ENCODE measurements around the gene NOC4L. TPM values are rescaled to one million over a fixed set of nuclear protein-coding genes. Genes with fewer than 3 reads are reported as not detected.

The NOC4L gene
- polyA plus RNA-seq, 1 experiment = 8.1 TPM

DNA sequence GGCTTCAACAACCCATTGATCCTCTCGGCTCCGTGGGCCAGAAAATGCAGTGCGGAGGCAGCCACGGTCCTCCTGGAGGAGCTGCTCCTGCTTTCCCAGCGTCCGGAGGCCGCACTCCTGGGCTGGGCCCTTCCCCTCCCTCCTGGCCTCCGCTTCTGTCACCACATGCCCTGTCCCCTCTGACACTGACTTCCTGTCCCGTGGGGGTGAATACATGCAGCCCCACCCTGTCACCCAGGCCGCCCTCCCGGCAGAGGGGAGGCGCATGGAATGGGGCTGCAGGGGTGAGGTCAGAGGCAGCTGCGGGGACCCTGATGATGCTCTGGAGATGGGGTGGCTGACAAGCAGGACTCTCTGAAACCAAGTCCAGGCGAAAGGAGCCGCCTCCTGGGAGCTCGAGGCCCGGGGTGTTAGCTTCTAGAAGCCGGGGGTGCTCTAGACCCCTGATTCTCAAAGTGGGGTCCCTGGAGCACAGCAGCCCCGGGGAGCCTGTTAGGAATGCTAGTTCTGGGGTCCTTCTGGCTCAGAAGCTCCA, 32.2 kb downstream of the NOC4L start:
- Histone ChIP-seq H3K27me3 (ENCODE audit: control insufficient read depth, insufficient read depth, low read length) (peaks cover 33% of the 10 kb centered on the region), H3K36me3 (ENCODE audit: control insufficient read depth, insufficient read depth, low read length) (no peaks in the 10 kb centered on the region), H3K4me3 (ENCODE audit: low read depth, low read length) (no peak overlapping the region)
- ChIA-PET POLR2A (no interaction called here), CTCF (interaction anchor here (1.4 kb wide), 1 partner anchor 23 kb away, joined by 4 read pairs; no protein-coding TSS in a partner anchor)
- no peak for DNase-seq (ENCODE audit: low read depth)
- TF ChIP-seq, protein P1, sequence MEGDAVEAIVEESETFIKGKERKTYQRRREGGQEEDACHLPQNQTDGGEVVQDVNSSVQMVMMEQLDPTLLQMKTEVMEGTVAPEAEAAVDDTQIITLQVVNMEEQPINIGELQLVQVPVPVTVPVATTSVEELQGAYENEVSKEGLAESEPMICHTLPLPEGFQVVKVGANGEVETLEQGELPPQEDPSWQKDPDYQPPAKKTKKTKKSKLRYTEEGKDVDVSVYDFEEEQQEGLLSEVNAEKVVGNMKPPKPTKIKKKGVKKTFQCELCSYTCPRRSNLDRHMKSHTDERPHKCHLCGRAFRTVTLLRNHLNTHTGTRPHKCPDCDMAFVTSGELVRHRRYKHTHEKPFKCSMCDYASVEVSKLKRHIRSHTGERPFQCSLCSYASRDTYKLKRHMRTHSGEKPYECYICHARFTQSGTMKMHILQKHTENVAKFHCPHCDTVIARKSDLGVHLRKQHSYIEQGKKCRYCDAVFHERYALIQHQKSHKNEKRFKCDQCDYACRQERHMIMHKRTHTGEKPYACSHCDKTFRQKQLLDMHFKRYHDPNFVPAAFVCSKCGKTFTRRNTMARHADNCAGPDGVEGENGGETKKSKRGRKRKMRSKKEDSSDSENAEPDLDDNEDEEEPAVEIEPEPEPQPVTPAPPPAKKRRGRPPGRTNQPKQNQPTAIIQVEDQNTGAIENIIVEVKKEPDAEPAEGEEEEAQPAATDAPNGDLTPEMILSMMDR (IDR thresholded peaks at IDR 0.05; ENCODE audit: insufficient read depth, low read depth, low read length) = no peak

DNA sequence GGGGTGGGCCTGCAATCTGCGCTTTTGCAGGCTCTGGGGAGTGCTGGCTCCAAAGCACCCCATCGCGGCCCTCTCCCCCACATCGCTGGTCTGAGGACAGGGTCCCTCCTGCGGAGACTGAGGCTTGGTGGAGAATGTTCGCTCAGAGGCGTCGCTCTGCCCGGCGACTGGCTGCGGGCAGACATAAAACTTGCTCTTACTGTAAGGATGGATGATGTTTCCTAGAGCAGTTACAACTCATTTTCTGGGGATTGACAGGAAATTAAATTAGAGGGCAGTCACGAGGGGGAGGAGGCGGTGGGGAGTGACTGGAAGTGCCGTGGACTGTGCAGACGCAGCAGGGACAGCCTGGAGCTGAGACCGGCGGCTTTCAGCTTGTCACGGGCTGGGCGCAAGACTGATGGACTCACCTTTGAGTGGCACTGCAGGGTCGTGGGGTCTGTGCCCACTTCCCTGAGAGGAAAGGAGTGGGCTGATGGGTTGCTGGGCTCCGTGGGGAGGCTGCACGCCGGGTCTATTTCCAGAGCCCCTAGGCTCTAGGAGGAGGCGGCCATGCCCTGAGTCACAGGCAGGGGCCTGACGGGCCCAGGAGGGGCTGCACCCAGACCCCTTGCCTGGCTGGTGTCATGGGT, 32.8 kb downstream of the NOC4L start:
- POLR2A ChIA-PET = no interaction called here
- CTCF ChIA-PET = interaction anchor here (1.4 kb wide), 1 partner anchor 23 kb away, joined by 4 read pairs; no protein-coding TSS in a partner anchor

DNA sequence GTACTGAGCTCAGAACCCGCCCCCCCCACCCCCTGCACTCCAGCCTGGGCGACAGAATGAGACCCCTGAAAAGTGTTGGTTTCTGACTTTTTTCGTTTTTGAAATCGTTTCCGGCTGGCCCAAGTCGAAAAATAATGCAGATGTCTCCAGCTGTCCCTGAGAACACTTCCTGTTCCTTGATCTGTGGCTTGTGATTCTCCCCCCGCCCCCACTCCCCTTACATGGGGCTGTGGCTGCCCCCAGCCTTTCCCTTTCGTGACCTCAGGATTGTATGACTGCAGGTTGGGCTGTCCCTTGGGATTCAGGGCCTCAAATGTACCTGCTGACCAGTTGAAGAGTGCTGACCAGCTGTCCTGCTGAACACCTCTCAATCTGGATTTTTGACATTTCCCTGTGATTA, 34.1 kb downstream of the NOC4L start:
- TF ChIP-seq, protein P1 (IDR thresholded peaks at IDR 0.05; ENCODE audit: insufficient read depth, low read depth, low read length) = no peak
- H3K4me3 ChIP-seq (ENCODE audit: low read depth, low read length) = no peak overlapping the region
- no peaks in the 10 kb centered on the region for H3K36me3 ChIP-seq (ENCODE audit: control insufficient read depth, insufficient read depth, low read length)
- H3K27me3 ChIP-seq (ENCODE audit: control insufficient read depth, insufficient read depth, low read length) = peaks cover 28% of the 10 kb centered on the region
- DNase-seq (ENCODE audit: low read depth) = no peak
- POLR2A ChIA-PET = no interaction called here
- CTCF ChIA-PET = interaction anchor here (1.0 to 1.2 kb wide), 2 partner anchors 15 to 383 kb away, joined by 3 read pairs; no protein-coding TSS in a partner anchor

More for the DNA sequence above, 32.8 kb downstream of the NOC4L start:
- no peaks in the 10 kb centered on the region for H3K36me3 ChIP-seq (ENCODE audit: control insufficient read depth, insufficient read depth, low read length)
- no peak overlapping the region for H3K4me3 ChIP-seq (ENCODE audit: low read depth, low read length)
- peaks cover 32% of the 10 kb centered on the region for H3K27me3 ChIP-seq (ENCODE audit: control insufficient read depth, insufficient read depth, low read length)
- DNase-seq (ENCODE audit: low read depth) = no peak
- TF ChIP-seq, protein P1 (IDR thresholded peaks at IDR 0.05; ENCODE audit: insufficient read depth, low read depth, low read length) = no peak

DNA sequence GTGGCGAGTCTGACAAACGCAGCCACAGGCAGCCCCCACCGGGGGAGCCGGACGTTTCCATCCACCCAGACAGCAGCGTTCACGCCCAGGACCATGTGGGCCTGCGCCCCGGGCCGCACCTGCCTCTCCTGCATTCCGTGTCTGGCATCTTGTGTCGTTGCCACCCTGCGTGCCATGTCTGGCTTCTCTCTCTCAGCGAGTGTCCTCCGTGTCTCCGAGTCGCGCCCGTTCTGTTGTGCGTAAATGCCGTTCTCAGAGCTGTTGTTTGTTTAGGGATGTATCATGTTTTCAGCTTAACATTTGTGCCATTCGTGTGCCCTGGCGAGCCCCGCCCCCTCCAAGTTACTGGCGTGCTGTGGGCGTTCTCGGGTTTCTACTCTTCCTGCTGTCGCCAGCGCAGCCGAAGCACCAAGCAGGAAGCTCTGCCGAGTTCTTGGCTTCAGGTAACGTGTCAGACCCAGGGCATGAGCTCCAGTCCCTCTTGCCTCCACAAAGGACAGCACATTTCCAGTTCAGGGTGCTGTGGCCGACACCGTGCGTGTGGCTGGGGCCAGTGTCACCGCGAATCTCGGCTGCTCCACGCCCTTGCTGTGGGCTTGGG, 34.6 kb downstream of the NOC4L start:
- DNase-seq (ENCODE audit: low read depth) = no peak
- CTCF ChIA-PET = interaction anchor here (0.6 to 1.2 kb wide), 3 partner anchors 16 to 382 kb away, joined by 3 to 4 read pairs (median 3); no protein-coding TSS in a partner anchor
- TF ChIP-seq, protein P1 (IDR thresholded peaks at IDR 0.05; ENCODE audit: insufficient read depth, low read depth, low read length) = no peak
- no peak overlapping the region for H3K4me3 ChIP-seq (ENCODE audit: low read depth, low read length)
- H3K36me3 ChIP-seq (ENCODE audit: control insufficient read depth, insufficient read depth, low read length) = no peaks in the 10 kb centered on the region
- peaks cover 28% of the 10 kb centered on the region for H3K27me3 ChIP-seq (ENCODE audit: control insufficient read depth, insufficient read depth, low read length)
- POLR2A ChIA-PET = no interaction called here
